Heart left ventricle (tissue), 16 donors: Measurements from ENCODE around the gene TJP1. TPM values are rescaled to one million over a fixed set of nuclear protein-coding genes. Genes with fewer than 3 reads are reported as not detected.

Source experiments
- ATAC-seq, 4 donors: fragments of 200-7000 bp; cut with Tn5 transposase; one replicate each; pipeline ENCODE4 v1.9.1; 2020 to 2022; ENCODE audit warnings: moderate library complexity in 4 of 4, mild to moderate bottlenecking in 3 of 4, moderate number of reproducible peaks in 1 of 4
- DNase-seq, 5 donors: peaks; one replicate each; pipeline ENCODE4 v3.0.0-alpha.2; 2020
- H3K27ac ChIP-seq, 12 donors: fragments of 200-600 bp; sonication (generic) in 4 of 12; one replicate each; pipeline versions ENCODE4 v1.5.0 to v1.8.0; 2016 to 2022; ENCODE audit warnings: mild to moderate bottlenecking in 2 of 12
- H3K27me3 ChIP-seq, 9 donors: fragments of 200-600 bp; sonication (generic) in 2 of 9; one replicate each; pipeline versions ENCODE4 v1.5.1 to v1.8.0; 2016 to 2022; ENCODE audit warnings: mild to moderate bottlenecking in 3 of 9
- H3K36me3 ChIP-seq, 9 donors: fragments of 200-600 bp; sonication (generic) in 2 of 9; one replicate each; pipeline versions ENCODE4 v1.5.0 to v1.8.0; 2018 to 2022; ENCODE audit warnings: mild to moderate bottlenecking in 2 of 9
- H3K4me1 ChIP-seq, 12 donors: fragments of 200-600 bp; sonication (generic) in 4 of 12; one replicate each; pipeline versions ENCODE4 v1.5.0 to v1.8.0; 2016 to 2022; ENCODE audit warnings: mild to moderate bottlenecking in 3 of 12
- H3K4me3 ChIP-seq, 12 donors: fragments of 200-600 bp; sonication (generic) in 4 of 12; one replicate each; pipeline versions ENCODE4 v1.5.0 to v1.8.0; 2017 to 2022; ENCODE audit warnings: mild to moderate bottlenecking in 9 of 12, moderate library complexity in 4 of 12
- H3K9me3 ChIP-seq, 12 donors: fragments of 200-600 bp; sonication (generic) in 4 of 12; one replicate each; pipeline versions ENCODE4 v1.5.0 to v1.8.0; 2016 to 2022; ENCODE audit warnings: mild to moderate bottlenecking in 1 of 12
- CTCF ChIP-seq, 12 donors: fragments of 200-600 bp; sonication (generic) in 4 of 12; IDR thresholded peaks; one replicate each; pipeline versions ENCODE4 v1.5.0 to v1.8.0; 2018 to 2022; ENCODE audit warnings: antibody characterized with exemption in 12 of 12, mild to moderate bottlenecking in 5 of 12
- POLR2A ChIP-seq, 2 donors: fragments of 450-650 bp; IDR thresholded peaks; one replicate each; pipeline ENCODE4 v1.6.1; 2017; ENCODE audit warnings: antibody characterized with exemption in 2 of 2, mild to moderate bottlenecking in 2 of 2, moderate library complexity in 2 of 2
- WGBS, 4 donors: extraction: QIAGEN DNeasy Blood & Tissue Kit in 2 of 4; methylation state at CpG; one replicate each; pipeline versions ENCODE4 v1.1.5 to v1.1.7; 2013 to 2018; 5-methylcytosine and 5-hydroxymethylcytosine counted together
- intact Hi-C, 10 donors: fragments of 100-400 bp; cut with DNase I; formaldehyde crosslinking; loops; one replicate each; pipeline versions ENCODE4 v1.11.1 to v1.14.2; 2022
- polyA plus RNA-seq, 2 donors: library from polyadenylated mRNA; stranded (reverse); fragments of 200-250 nt; gene quantifications; one replicate each; pipeline ENCODE4 v1.2.3, GENCODE V29; 2013
- total RNA-seq, 9 donors: library from RNA; depleted of rRNA in 2 of 9; stranded (reverse); fragments of >200 nt in 2 of 9; fragmentation: NEBNext Ultra II Directional in 3 of 9; extraction: Animal tissue kit (Norgen Biotek cat#: 25700) in 3 of 9; gene quantifications; one replicate each; pipeline versions ENCODE4 v1.1.0 to v1.2.4, GENCODE V29; 2016 to 2023
- donor health status: ischemic (EF 13 %, LVEDD 7.1; RV severe dilation, severe dysfunction).
- donor health status: healthy with polysubstance abuse.
- donor health status: DM: no; HTN: yes; CAD: no.
- donor health status: DM: no; HTN: no; CAD: no.
- donor health status: ischemic (EF 25% LVEDD 6.9; RV normal size, moderate dysfunction).
- donor health status: ischemic (EF 25% LVEDD 5.7; RV mildly dilated, moderate dysfunction).
- donor health status: healthy.
- donor health status: DM: yes; HTN: yes; CAD: no.
- donor health status: ischemic (EF 35%, LVEDD 5.7; RV mildly dilated, moderate dysfunction).
- donor health status: nonischemic (EF 11% LVEDD 7.7; RV severe dilation, severe dysfunction).
- donor health status: DM: yes; HTN: yes; CAD: no.
- donor health status: PGD.
- donor health status: ischemic (EF 29% LVEDD 5.4; RV normal size, mild dysfunction).
- donor health status: nonischemic (EF 23%, LVEDD 6.1; RV moderate dilation, normal function).

TJP1 gene
- total and polyA plus RNA-seq, 11 donors: 26.8 to 159 (median 105) TPM

- Histone ChIP-seq H3K4me1 (peaks cover 11 to 88% (median 66%) of the 10 kb centered on the region in 12 donors), H3K4me3 (peak overlapping the region in 1 of 12 donors; percentile 4), H3K27me3 (no peaks in the 10 kb centered on the region), H3K27ac (peak overlapping the region in 9 of 12 donors; percentile 22 to 51 (median 34)), H3K36me3 (peaks cover 0 to under 1% (median 0%) of the 10 kb centered on the region in 9 donors), H3K9me3 (no peaks in the 10 kb centered on the region)
- intact Hi-C loops: loop anchor here in 1 of 10 donors (5.0 kb wide), 1 partner anchor 38 kb away; no protein-coding TSS in a partner anchor
- ATAC-seq (peak; percentile 52 to 87 (median 80)), DNase-seq (peak in 2 of 5 donors; percentile 31 to 51)
- 36 to 52% (median 44%) methylated on average over 1 of the region's 1 CpG for WGBS, 4 donors
- no peak for TF ChIP-seq POLR2A (IDR thresholded peaks at IDR 0.05)
- TF ChIP-seq CTCF (IDR thresholded peaks at IDR 0.05): no peak
These were observed 17.1 kb downstream of the TJP1 start for GRCh38 chr15:29805043-29805707.

GRCh38 chr15:29802411-29802810 is 19.9 kb downstream of the TJP1 start:
- Histone ChIP-seq H3K36me3 (peaks cover 0 to 25% (median 4%) of the 10 kb centered on the region in 9 donors), H3K27me3 (no peaks in the 10 kb centered on the region), H3K9me3 (no peaks in the 10 kb centered on the region), H3K4me1 (peaks cover 11 to 79% (median 67%) of the 10 kb centered on the region in 12 donors), H3K27ac (peak overlapping the region in 5 of 12 donors; percentile 2 to 67 (median 47)), H3K4me3 (peak overlapping the region in 1 of 12 donors; percentile 39)
- TF ChIP-seq CTCF (IDR thresholded peaks at IDR 0.05): no peak
- 25 to 42% (median 32%) methylated on average over 1 of the region's 1 CpG for WGBS, 4 donors
- ATAC-seq (no peak), DNase-seq (no peak)
- intact Hi-C loops: loop anchor here in 2 of 10 donors (5.0 kb wide), 1 partner anchor 45 kb away; no protein-coding TSS in a partner anchor

- Histone ChIP-seq H3K27me3 (no peaks in the 10 kb centered on the region), H3K4me3 (peak overlapping the region in 9 of 12 donors; percentile 28 to 48 (median 37)), H3K36me3 (peaks cover 0 to 25% (median 4%) of the 10 kb centered on the region in 9 donors), H3K9me3 (peaks cover 0 to 4% (median 0%) of the 10 kb centered on the region in 12 donors), H3K4me1 (peaks cover 11 to 62% (median 51%) of the 10 kb centered on the region in 12 donors), H3K27ac (peak overlapping the region in 11 of 12 donors; percentile 35 to 74 (median 66))
- TF ChIP-seq POLR2A (IDR thresholded peaks at IDR 0.05): no peak
- DNase-seq (no peak), ATAC-seq (peak in 1 of 4 donors; percentile 67)
- WGBS, 4 donors: 21 to 31% (median 25%) methylated on average over 7 of the region's 7 CpGs
- intact Hi-C loops: loop anchor here in 2 of 10 donors (5.0 kb wide), 1 partner anchor 43 kb away; no protein-coding TSS in a partner anchor
These were observed 21.5 kb downstream of the TJP1 start for GRCh38 chr15:29800491-29801366.

DNA sequence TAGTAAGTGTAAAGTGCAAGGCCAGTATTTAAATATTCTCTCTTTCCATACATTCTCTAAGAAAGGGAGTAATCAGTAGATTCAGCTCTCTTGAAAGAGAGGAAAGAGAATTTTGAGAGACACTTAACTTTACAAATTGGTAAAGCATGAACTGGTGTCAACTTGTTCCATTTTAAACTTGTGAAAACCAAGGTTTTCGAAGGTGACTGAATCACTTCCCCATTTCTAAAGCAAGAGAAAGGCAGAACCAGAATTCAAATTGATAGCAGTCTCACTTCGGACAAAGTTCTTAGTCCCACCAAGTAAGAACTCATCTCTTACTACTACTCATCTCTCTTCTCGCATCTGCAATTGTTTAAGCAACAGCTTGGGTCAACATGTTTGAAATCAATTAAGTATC is 22.4 kb downstream of the TJP1 start:
- TF ChIP-seq CTCF (IDR thresholded peaks at IDR 0.05): no peak
- TF ChIP-seq POLR2A (IDR thresholded peaks at IDR 0.05): no peak
- ATAC-seq: no peak
- peaks cover 0 to 27% (median 4%) of the 10 kb centered on the region in 9 donors for H3K36me3 ChIP-seq
- intact Hi-C loops: loop anchor here in 4 of 10 donors (2.0 to 10.0 kb wide), 3 partner anchors 15 to 55 kb away; no protein-coding TSS in a partner anchor
- DNase-seq: no peak
- H3K4me1 ChIP-seq: peaks cover 8 to 58% (median 44%) of the 10 kb centered on the region in 12 donors
- H3K27ac ChIP-seq: peak overlapping the region in 11 of 12 donors; percentile 35 to 74 (median 66)
- peaks cover 0 to 13% (median 0%) of the 10 kb centered on the region in 12 donors for H3K9me3 ChIP-seq
- WGBS, 4 donors: 58 to 73% (median 63%) methylated on average over 3 of the region's 3 CpGs
- peak overlapping the region in 6 of 12 donors; percentile 9 to 48 (median 38) for H3K4me3 ChIP-seq
- H3K27me3 ChIP-seq: no peaks in the 10 kb centered on the region
